Fibroblast of skin of abdomen (primary cell): ENCODE results near the gene BAG3. TPM values are rescaled to one million over a fixed set of nuclear protein-coding genes. Genes with fewer than 3 reads are reported as not detected.
"Not testable (repeated sequence)": the region's sequence is repeated elsewhere in the genome, so short reads cannot be mapped to it uniquely, and the experiment has no call there.

Source experiments
- DNase-seq: peaks from one replicate; pipeline ENCODE4 v3.0.0-alpha.2; 2013
- polyA plus RNA-seq, 2 experiments: library from polyadenylated mRNA; unstranded; fragments of 120-200 nt; gene quantifications; one replicate each; pipeline ENCODE4 v1.2.1, GENCODE V29; 2013; ENCODE audit not compliant: insufficient read length in 2 of 2

Gene BAG3
- 46.1 TPM for polyA plus RNA-seq (2013, experiment 1 of 2; ENCODE audit: insufficient read length)
- polyA plus RNA-seq (2013, experiment 2 of 2; ENCODE audit: insufficient read length), result 45.8 TPM

DNA sequence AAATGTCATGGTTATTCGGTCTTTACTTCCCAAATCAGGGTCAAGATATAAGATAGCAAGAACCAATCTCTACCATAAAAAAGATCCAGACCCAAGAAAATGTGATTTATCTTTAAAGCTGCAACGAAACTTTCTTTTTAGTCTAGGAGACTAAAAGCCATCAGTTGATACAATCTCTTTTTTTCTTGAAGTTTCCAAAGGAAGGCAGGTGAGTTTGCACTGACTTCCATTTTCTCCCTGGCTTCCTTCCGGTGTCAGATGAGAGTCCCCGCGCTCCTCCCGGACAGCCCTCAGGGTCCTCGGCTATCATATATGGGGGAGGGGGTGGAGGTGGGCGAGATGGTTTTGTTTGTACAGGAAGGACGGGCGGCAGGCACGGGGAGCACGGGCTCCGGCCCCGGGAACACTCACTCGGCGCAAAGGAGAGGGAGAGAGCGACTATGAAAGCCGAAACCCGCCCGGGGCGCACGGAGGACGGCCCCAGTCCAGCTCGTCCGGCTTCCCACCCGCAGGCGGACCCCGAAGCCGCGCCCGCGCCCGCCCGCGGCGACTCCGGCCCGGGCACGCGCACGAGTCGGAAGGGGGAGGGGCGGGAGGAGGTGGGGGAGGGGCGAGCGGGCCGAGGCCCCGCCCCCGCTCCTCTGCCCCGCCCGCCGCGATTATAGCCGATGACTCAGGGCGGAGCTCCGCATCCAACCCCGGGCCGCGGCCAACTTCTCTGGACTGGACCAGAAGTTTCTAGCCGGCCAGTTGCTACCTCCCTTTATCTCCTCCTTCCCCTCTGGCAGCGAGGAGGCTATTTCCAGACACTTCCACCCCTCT lies at the start of gene BAG3:
Gene BAG3 (plus strand): TSS at position 689 of the 822 bp plus-strand sequence. CDS start 296 bp downstream, outside the sequence.
- DNase-seq, result peak; percentile 90

DNA sequence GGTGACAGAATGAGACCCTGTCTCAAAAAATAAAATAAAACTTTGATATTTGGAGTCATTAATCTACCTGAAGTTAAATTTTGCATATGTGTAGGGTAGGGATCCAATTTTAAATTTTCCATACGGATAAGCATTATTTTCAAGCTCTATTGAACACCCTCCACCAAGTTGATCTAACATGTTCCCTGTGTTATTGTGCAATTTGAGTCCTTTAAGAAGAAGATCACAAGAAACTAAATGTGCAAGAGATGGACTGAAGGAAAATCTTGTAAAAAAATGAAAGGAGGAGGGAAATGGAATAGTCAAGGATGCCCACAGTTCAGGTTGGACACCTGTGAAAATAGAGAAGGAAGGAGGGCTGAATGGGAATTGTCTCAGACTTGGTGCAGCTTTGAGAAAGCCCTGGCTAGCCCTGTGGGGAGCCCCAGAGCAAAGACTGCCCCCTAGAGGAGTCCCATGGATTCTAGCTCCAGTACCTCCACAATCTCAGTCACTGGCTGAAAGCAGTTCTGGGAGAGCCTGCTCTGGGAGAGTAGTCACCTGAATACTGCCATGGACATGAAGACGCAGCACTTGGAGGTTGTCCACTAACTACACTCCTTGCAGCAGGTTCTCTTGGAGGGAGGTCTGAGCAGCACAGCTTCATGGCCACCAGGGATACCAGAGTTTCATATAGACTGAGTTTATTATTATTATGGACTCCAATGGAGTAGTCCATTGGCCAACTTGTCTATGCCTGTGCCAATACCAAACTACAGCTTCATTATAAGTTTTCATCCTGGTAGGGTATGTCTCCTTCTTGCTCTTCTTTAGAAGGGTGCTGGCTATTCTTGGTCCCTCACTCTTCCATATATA lies 48.7 kb upstream of the BAG3 start:
- peak; percentile 16 for DNase-seq

DNA sequence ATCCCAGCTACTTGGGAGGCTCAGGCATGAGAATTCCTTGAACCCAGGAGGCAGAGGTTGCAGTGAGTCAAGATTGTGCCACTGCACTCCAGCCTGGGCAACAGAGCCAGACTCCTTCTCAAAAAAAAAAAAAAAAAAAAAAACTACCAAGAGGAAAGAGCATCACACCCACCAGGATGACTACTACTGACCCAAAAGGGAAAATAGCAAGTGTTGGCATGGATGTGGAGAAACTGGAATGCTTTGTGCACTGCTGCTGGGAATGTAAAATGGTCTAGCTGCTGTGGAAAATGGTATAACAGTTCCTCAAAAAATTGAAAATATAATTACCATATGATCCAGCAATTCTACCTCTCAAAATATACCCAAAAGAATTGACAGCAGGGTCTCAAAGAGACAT lies 46.7 kb upstream of the BAG3 start:
- DNase-seq, result no peak

- DNase-seq, result peak; percentile 9
Measured at GRCh38 chr10:119608316-119609155, 42.6 kb upstream of the BAG3 start.

DNA sequence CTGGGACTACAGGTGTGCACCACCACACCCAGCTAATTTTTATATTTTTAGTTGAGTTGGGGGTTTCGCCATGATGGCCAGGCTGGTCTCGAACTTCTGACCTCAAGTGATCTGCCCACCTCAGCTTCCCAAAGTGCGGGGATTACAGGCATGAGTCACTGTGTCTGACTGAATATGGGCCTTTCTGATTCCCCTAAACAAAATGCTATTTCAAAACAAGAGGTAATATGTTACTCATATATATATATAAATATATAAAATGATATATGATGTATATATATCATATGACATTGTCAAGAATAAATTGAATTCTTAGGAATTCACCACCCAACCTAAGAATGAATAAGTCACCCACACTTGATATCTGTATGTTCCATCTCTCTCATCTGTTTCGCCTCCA lies 41.7 kb upstream of the BAG3 start:
- no peak for DNase-seq

DNA sequence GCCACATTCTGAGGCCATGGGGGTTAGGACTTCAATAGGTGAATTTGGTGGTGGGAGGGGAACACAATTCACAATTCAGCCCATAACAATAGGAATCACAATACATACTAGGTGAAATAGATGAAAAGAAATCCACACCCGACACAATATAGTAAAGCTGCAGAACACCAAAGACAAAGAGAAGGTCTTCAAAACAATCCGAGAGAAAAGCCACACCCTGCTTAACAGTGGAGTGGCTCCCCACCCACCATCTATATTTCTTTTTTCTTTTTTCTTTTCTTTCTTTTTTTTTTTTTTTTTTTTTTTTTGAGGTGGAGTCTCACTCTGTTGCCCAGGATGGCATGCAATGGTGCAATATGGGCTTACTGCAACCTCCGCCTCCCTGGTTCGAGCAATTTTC lies 39.7 kb upstream of the BAG3 start:
- DNase-seq, result no peak

- DNase-seq, result no peak
Measured at GRCh38 chr10:119613741-119614140, 37.4 kb upstream of the BAG3 start.

GRCh38 chr10:119614686-119615085 lies 36.5 kb upstream of the BAG3 start:
- no peak for DNase-seq

DNA sequence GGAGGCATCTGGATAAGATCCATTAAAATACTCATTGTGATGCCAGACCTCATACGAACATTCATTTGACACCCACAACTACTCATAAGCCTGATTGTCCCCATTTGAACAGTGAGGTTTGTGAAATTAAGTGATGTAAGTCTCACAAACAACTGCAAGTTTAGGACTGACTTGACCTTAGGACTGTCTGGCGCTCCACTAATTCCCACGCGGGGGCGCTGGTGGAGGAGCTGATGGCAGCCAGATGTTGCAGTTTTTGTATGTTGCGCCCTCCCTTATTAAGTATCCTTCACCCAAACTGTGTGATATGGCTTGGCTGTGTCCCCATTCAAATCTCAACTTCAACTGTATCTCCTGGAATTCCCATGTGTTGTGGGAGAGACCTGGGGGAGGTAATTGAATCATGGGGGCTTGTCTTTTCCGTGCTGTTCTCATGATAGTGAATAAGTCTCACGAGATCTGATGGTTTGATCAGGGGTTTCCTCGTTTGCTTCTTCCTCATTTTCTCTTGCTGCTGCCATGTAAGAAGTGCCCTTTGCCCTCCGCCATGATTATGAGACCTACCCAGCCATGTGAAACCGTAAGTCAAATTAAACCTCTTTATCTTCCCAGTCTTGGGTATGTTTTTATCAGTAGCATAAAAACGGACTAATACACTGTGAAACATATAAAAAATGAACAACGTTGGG lies 34.2 kb upstream of the BAG3 start:
- peak; percentile 30 for DNase-seq

DNA sequence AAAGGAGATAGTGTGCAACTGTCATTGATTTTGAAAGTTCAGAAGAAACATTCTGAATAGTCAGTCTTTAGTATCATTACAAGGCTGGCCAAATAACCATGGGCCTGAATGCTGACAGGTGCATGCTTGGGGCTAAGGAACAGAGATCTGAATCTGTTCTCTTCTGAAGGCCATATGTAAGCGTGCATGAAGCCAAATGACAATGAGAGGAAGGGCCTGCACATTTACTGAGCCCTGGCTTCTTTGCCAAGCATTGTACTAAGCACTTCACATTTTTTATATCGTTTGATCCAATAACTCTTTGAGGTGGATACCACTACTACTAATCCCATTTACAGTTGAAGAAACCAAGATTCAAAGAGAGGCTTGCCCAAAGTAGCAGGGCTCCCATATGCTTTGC lies 32.0 kb upstream of the BAG3 start:
- no peak for DNase-seq

DNA sequence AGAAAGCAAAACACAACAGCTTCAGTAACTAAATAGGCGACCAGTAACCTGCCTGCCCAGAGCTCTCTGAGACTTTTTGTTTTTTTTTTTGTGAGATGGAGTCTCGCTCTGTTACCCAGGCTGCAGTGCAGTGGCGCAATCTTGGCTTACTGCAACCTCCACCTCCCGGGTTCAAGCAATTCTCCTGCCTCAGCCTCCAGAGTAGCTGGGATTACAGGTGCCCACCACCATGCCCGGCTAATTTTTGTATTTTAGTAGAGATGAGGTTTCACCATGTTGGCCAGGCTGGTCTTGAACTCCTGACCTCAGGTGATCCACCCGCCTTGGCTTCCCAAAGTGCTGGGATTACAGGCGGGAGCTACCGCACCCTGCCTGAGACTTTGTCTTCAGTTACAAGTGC lies 31.4 kb upstream of the BAG3 start:
- DNase-seq, result not testable (repeated sequence)

DNA sequence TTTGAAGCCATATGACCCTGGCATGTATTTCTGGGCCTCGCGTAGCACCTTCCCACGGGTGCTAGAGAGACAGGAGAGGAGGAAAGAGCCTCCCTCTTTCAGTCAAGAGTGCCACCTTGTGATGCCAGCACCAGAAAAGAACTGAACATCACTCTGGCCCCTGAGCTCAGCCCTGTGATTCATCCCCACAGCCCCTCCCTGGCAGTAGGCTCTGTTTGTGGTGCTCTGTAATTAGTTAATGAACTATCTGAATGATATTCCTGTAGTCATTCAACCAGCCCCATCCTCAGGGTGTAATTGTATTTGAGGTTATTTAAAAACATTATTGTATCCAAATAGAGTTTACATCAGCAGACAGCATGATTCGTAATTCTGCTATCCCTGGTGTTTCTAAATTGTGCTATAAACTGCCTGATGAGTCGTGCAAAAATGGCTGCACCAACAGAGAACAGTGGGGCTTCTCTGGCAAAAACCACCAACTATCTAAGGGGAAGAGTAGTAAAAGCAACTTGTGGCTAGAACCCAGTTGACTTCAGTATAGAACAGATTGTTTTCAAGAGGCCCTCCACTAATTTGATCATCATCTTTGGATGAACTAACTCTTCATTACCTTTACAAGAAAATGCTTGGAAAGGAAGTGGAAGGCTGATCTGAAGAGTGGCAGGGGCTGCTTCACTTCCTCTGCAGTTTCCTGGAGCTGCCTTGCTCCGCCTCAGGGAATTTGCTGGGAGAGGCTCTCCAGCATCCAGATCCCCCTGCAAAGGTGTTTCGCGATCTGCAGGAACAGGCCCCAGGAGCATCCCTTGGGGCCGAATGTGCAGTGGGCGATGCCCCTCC lies 30.7 kb upstream of the BAG3 start:
- peak; percentile 70 for DNase-seq

DNA sequence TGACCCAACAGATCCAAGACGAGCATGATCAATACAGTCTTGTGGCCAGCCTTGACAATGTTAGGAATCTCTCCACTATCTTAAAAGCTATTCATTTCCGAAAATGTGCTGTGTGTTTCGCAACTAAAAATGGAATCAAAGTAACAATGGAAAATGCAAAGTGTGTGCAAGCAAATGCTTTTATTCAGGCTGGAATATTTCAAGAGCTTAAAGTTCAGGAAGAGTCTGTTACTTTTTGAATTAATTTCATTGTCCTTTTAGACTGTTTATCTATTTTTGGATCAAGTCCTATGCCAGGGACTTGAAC lies 30.1 kb upstream of the BAG3 start:
- no peak for DNase-seq

GRCh38 chr10:119625570-119626280 lies 25.5 kb upstream of the BAG3 start:
- DNase-seq, result no peak

GRCh38 chr10:119630300-119630699 lies 20.9 kb upstream of the BAG3 start:
- DNase-seq, result no peak

GRCh38 chr10:119633538-119634218 lies 17.5 kb upstream of the BAG3 start:
- no peak for DNase-seq

DNA sequence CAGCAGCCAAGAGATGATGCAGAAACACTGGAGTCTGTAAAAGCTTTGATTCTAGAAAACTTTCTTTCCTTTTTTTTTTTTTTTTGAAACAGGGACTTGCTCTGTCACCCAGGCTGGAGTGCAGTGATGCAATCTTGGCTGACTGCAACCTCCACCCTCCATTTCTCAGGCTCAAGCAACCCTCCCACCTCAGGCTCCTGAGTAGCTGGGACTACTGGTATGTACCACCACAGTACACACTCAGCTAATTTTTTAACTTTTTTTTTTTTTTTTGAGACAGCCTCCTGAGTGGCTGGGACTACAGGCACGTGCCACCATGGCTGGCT lies 17.0 kb upstream of the BAG3 start:
- peak; percentile 23 for DNase-seq

DNA sequence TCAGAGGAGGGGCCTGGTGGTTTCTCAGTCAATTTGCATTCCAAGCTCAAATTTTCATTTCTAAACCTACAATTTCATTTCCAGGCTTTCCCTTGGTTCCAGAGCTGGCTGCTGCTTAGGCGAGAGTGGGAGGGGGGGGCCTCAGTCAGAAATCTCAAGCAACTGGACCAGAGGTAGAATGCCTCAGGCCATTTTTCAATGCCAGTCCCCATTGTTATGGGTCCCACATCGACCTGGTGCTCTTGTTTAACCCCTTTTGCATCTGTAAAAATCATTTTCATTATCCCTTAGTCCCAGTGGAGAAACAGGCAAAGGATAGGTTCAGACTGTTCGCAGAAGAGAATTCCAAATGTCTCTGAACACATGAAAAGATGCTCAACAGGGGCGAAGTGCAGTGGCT lies 13.5 kb upstream of the BAG3 start:
- no peak for DNase-seq

DNA sequence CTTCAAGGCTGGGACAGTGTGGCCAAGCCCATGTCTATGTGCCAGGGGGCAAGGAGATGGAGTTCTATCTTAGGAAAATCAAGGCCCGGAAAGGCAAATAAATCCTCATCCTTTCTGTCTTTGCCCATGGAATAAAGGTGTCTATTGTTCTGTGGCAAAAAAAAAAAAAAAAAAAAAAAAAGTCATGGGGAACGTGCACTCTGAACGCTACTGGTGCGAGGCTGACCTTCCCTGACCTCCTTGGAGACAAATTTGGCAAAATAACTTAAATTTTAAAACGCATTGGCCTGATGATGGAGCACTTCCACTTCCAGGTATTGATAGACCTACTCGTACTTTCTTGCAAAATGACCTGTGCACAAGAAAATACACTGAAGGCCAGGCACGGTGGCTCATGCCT lies 12.2 kb upstream of the BAG3 start:
- no peak for DNase-seq

DNA sequence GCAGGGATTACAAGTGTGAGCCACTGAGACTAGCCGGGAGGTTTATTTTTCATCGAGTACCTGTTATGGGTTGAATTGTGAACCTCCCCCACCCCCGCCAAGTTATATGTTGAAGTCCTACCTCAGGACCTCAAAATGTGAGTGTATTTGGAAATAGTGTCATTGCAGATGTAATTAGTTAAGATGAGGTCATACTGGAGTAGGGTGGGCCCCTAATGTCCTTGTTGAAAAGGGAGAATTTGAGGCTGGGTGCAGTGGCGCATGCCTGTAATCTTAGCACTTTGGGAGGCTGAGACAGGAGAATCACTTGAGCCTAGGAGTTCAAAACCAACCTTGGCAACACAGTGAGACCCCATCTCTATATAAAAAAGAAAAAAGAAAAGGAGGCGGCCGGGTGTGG lies 10.8 kb upstream of the BAG3 start:
- no peak for DNase-seq
